CD4-positive, alpha-beta T cell treated with Interferon alpha-2 for 1 hour (primary cell): ENCODE measurements around the gene TMC1.
A peak's percentile ranks its signal among the peaks of the same experiment; 100 is the strongest.

Experiments used
- DNase-seq, 2 donors: peaks; one replicate each; pipeline ENCODE4 v3.0.0-alpha.2; 2020 to 2022

TMC1 gene

GRCh38 chr9:72618811-72619210, 97.4 kb downstream of the TMC1 start:
- DNase-seq, result no peak

- DNase-seq, result no peak
Measured at GRCh38 chr9:72622186-72622585, 100.8 kb downstream of the TMC1 start.

DNA sequence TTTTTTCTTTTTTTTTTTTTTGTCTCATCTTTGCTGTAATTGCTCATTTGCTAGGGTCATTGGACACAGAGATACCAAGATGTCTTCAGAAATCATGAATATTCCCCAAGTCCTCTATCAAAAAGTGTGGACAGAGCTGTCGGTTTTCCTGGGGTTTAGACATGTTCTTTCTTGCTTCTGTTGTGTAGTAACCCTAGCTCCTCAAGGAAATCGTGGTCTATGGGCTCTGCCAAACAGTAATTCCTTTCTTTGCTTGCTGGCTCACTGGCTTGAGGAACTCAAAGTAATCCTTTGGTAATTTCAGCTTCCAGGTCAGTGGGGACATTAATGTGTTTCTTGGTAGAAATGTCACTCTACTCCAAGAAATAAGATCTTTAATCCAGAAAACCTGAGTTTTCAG, 101.7 kb downstream of the TMC1 start:
- no peak for DNase-seq

DNA sequence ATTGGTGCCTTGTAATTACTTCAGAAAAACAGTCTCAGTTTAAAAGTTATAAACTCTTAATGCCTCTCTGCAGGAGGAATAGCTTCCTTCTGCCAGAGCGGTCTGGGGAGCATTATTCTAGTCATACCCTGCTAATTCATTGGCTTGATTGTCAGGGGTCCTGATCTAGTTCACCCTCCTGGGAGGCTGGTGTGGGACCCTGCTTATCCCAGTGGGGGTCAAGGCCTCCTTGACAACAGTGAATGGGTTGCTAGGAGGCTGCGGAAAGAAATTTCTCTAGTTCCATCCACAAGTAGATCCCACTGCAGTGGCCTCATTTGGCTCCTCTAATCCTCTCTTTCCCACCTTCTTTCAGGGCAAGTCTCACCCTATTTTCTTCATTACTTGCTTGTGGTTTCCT, 105.7 kb downstream of the TMC1 start:
- no peak for DNase-seq

DNA sequence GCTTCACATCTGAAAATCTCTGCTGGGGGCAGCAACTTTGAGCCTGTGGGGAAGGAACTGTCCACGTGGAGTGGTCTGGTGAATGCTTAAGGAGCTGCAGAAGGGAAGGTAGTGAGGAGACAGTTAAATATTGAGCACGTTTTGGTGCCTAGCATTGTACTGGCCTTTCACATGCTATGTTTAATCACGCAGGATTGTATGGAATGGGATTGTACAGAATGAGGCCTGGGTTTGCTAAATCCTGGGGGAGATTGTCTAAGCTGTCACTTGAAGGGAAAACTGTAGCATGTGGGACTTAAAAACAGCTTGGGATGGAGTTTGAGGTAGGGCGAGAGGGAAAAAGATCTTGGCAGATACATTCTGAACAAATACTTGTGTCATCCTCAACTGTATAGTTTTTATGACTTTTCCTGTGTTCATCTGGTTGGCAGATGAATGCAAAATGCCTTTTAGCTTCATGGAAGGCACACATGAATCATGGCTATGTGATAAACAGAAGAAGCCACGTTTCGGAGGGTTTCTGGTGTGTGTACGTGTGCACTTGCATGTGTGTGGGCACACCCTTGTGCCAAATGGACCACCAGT, 106.6 kb downstream of the TMC1 start:
- no peak for DNase-seq

- DNase-seq, result no peak
Measured at GRCh38 chr9:72633966-72634365, 112.6 kb downstream of the TMC1 start.

DNA sequence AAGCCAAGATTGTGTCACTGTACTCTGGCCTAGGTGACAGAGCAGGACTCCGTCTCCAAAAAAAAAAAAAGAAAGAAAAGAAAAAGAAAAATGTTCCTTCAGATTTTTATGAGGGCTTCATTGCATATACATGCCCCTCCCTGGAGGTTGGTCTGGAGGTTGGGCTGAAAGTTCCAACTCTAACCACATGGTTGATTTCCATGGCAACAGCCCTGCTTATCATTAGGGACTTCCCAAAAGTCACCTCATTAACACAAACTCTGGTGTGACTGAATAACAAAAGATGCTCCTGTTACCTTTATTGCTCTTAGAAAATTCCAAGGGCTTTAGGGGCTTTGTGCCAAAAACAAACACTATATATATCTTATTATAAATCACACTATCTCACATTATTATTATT, 113.8 kb downstream of the TMC1 start:
- DNase-seq, result peak; percentile 5 to 17

DNA sequence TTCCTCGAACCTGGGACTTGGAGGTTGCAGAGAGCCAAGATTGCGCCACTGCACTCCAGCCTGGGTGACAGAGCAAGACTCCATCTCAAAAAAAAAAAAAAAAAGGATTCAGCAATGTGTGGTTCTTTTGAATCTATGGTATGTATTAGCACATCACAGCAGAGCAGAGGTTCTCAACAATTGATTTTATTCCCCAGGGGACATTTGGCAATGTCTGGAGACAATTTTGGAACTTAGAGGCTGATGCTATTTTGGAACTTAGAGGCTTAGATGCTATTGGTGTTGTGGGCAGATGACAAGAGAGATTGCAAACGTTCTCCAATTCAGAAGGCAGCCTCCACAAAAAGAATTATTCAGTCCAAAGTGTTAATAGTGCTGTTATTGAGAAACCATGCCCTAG, 115.2 kb downstream of the TMC1 start:
- DNase-seq, result no peak

DNA sequence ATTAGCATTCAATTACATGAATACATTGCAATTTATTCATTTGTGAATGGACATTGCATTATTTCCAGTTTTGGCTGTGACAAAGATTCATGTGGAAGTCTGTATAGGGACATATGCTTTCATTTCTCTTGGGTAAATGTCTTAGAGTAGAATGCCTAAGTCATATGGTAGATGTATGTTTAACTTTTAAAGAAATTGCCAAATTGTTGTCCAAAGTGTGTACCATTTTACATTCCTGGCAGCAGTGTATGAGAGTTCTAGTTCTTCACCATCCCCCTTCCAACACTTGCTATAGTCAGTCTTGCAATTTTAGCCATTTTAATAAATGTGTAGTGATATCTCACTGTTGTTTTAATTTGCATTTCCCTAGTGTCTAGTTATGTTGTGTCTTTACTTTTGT, 122.2 kb downstream of the TMC1 start:
- DNase-seq, result no peak

DNA sequence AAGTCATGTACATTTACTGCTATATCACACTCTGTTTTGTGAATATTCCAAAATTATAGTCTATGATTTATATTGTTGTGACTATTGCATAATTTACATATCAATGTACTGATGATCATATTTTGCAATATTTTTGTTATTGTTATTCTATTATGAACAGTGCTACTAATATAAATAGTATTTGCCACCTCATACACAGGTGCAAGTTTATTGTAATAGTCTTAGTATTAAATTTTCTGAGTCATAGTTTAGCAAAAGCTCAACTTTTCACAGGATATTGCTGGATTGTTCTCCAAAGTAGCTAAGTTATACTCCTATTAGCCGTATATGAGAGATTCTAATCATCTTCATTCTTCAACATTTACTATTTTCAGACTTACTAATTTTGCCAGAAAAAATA, 124.7 kb downstream of the TMC1 start:
- DNase-seq, result no peak

GRCh38 chr9:72648324-72649126, 127.1 kb downstream of the TMC1 start:
- DNase-seq, result no peak

GRCh38 chr9:72649127-72649442, 127.7 kb downstream of the TMC1 start:
- no peak for DNase-seq

- no peak for DNase-seq
Measured at GRCh38 chr9:72650206-72650605, 128.8 kb downstream of the TMC1 start.

DNA sequence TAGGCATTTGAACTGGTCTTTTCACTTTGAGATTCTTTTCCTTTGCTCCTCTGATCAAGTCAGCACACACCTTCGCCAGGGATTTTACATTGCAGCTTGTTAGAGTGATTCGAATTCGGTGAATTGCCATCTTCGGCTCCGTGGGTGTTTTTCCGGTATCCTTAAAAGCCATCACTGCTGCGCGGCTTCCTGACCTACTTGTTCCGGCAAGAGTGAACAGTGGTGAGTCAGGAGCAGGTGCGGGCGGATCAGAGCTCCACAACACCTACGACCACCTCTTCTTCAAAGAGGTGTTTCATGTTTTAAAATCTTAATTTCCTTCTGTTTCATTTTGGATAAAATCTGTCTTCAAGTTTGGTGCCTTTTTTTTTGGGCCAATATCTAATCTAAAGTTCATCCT, 134.6 kb downstream of the TMC1 start:
- no peak for DNase-seq

DNA sequence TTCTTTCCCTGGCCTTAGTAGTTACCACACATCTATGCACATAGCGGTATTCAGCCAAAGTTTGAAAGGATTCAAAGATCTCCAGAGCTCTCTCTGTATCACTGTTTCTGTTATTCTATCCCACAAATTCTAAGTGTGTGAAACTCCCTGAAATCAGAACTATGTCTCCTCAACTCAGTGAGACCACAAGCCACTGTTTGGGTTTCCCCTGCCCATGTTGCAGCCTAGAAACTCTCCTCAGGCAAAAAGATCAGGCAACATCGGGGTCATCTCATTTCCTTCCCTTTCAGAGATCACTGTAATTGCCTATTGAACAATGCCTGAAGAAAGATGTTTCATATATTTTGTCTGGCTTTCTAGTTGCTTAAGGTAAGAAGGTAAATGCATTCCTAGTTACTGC, 135.6 kb downstream of the TMC1 start:
- no peak for DNase-seq

GRCh38 chr9:72658703-72659102, 137.3 kb downstream of the TMC1 start:
- no peak for DNase-seq

DNA sequence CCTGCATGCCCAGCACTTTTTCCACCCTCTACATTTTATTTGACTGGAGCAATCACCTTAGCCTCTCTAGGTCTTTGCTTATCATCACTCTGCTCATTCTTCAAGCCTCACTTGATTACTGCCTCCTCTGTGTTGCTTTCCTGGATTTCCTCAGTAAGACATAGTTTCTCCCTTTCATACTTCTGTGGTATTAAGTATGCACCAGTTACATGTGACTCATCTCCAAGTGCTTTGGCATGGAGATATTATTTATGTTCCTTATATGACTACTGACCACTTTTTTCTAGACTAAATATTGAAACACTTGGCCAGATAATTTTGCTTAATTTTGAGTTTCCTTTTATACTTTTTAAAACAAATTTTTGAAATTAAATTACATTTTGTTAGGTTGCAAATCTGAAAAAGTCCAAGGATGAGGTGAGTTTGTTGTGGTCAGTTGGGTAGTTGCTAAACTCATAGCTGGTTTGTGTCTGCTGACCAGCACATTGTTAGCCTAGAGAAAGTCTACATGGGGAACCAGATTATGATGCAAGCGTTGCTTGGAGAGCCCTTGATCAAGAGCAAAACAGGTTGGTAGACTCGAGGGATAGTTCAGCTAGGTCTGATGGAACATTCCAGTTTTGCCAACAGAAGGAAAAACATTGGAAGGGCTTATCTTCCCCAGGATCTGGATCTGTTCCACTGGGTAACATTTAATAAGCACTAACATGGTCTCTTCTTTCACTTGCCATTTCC, 140.2 kb downstream of the TMC1 start:
- DNase-seq, result no peak

DNA sequence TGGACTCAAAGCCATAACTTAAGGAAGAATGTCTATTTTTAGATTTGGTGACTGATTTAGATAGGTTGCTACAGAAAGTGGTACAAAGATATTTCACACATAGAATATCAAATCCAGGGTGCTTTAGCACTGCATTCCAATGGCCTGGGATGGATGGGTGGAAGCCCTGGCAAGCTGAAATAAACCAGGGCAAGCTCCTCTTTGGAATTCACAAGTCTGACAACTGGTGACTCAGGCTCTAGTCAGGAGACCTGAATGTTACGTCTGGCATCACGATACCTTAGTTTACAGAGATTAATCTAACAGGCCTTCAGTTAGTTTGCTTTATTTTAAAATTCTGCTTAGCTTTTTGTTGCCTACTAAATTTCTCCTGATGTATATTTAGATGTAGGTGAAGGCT, 144.0 kb downstream of the TMC1 start:
- DNase-seq, result no peak

- no peak for DNase-seq
Measured at GRCh38 chr9:72667181-72667580, 145.8 kb downstream of the TMC1 start.

DNA sequence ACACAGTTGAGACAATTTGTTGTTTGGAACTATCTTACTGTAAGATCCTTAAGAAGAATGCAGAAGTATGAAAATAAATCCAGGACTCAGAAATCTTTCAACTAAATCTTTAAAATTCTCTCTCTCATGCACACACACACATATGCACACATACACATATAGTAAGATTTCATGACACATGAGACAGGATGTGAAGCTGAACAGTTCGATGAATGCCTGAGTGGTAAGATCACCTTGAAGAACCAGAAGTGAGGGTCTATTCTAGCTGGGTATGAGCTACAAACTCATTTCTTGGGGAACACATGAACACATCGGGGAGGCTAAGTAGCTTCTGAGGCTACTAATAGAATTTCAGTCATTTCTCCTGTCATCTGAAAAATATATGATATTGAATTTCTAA, 153.6 kb downstream of the TMC1 start:
- DNase-seq, result no peak

- no peak for DNase-seq
Measured at GRCh38 chr9:72675586-72675985, 154.2 kb downstream of the TMC1 start.

DNA sequence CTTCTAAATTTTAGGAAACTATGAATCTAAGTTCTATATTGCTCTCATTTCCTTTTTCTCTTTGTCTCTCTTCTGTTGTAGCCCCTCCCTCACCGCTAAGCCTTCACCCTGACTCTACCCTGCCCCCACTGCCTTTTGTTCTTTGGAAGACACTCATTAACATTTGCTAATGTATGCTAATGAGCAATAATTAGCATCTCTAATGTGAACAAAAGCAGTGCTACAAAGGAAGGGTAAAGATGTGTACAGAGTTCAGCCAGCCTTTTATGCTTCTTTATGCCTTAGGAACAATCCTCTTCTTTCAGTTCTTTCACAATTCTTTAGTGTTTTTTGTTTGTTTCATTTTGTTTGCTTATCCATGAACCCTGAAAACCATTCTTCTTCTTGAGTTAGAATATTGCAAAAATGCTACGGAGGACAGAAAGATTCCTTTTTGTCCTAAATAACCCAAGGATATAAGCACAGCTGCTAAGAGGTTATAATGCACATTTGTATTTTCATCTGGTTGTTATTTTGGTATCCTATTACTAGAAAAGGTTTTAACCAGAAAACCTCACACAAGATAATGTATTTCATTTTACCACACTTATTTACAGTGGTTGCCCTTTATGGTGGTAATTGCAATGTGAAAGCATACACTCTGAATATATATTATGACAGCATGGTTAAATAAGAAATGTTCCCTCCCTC, 159.3 kb downstream of the TMC1 start:
- DNase-seq, result no peak

- no peak for DNase-seq
Measured at GRCh38 chr9:72681283-72681630, 159.8 kb downstream of the TMC1 start.

GRCh38 chr9:72684615-72685014, 163.2 kb downstream of the TMC1 start:
- no peak for DNase-seq
